Testis (tissue), 2 donors: ENCODE measurements around the gene CCNL1.

Experiments
- POLR2A ChIP-seq: fragments of 450-650 bp; IDR thresholded peaks from one replicate; pipeline ENCODE4 v1.6.1; 2017; ENCODE audit warnings: antibody characterized with exemption, mild to moderate bottlenecking, moderate library complexity
- TF ChIP-seq, protein P1 (sequence below), 3 experiments: fragments of 450-650 bp in 2 of 3; fragments of 200-600 bp in 1 of 3; sonication (generic) in 1 of 3; IDR thresholded peaks; one replicate each; pipeline ENCODE4 v1.5.1; 2016 to 2019; ENCODE audit warnings: antibody characterized with exemption in 3 of 3, mild to moderate bottlenecking in 2 of 3, moderate library complexity in 1 of 3

DNA sequence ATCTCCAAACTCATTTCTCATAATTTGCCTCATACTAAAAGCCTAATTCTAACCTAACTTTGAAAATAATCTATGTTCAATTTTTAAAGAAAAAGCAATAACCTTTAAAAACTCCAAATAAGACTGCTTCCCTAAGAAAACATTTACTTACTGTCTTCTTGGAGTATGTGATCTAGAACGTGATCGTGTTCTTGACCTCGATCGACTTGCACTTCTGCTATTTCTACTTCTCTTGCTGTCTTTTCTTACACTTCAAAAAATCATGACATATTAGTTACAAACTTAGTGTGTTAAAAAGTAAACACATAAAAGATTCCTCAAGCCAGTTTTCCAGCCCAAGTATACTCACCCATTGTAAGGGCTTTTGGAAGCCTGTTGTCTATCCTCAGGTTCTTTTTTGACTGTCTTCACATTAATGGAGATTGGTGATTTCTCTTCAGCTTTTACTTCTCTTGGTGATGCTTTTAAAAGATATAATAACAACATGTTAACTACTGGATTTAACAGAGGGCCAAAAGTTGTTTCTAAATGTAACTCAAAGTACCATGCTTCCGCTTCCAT lies 10.7 kb downstream of the CCNL1 start:
- TF ChIP-seq, protein P1, sequence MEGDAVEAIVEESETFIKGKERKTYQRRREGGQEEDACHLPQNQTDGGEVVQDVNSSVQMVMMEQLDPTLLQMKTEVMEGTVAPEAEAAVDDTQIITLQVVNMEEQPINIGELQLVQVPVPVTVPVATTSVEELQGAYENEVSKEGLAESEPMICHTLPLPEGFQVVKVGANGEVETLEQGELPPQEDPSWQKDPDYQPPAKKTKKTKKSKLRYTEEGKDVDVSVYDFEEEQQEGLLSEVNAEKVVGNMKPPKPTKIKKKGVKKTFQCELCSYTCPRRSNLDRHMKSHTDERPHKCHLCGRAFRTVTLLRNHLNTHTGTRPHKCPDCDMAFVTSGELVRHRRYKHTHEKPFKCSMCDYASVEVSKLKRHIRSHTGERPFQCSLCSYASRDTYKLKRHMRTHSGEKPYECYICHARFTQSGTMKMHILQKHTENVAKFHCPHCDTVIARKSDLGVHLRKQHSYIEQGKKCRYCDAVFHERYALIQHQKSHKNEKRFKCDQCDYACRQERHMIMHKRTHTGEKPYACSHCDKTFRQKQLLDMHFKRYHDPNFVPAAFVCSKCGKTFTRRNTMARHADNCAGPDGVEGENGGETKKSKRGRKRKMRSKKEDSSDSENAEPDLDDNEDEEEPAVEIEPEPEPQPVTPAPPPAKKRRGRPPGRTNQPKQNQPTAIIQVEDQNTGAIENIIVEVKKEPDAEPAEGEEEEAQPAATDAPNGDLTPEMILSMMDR (IDR thresholded peaks at IDR 0.05), result no peak
- TF ChIP-seq POLR2A, result no peak
